NT2/D1 (cell line): ENCODE results near the gene THTPA.

Experiments used
- SUZ12 ChIP-seq: IDR thresholded peaks from 2 replicates; pipeline ENCODE4 v1.6.1; 2011; ENCODE audit not compliant: insufficient read length, insufficient read depth; ENCODE audit errors: extremely low read depth
- YY1 ChIP-seq: IDR thresholded peaks from 2 replicates; pipeline ENCODE4 v1.6.1; 2011; ENCODE audit not compliant: insufficient read length, insufficient read depth
- ZNF274 ChIP-seq: IDR thresholded peaks from 2 replicates; pipeline ENCODE4 v1.6.1; 2011; ENCODE audit warnings: mild to moderate bottlenecking, low read depth, low read length

GRCh38 chr14:23563473-23564180 lies 7.6 kb downstream of the THTPA start:
- no peak for TF ChIP-seq SUZ12
- no peak for TF ChIP-seq ZNF274
- no peak for TF ChIP-seq YY1
